ENCODE measurements around the gene HNRNPU. TPM values are rescaled to one million over a fixed set of nuclear protein-coding genes. Genes with fewer than 3 reads are reported as not detected.
A peak's percentile ranks its signal among the peaks of the same experiment; 100 is the strongest.

The HNRNPU gene
- total RNA-seq, 3 donors from 2014 or later, result 197 to 281 (median 260) TPM

- DNase-seq (no peak), ATAC-seq (no peak)
- no peak overlapping the region for H3K4me3 ChIP-seq
These were observed 32.2 kb upstream of the HNRNPU start for GRCh38 chr1:244896550-244896949.

GRCh38 chr1:244893836-244894235 is 29.5 kb upstream of the HNRNPU start:
- H3K9me3 ChIP-seq, result no peaks in the 10 kb centered on the region
- no peaks in the 10 kb centered on the region for H3K36me3 ChIP-seq (ENCODE audit: low read depth)
- ATAC-seq (no peak), DNase-seq (no peak)
- intact Hi-C loops (cut with DNase I, micrococcal nuclease), result no loop called here
- TF ChIP-seq CTCF (IDR thresholded peaks at IDR 0.05), result no peak
- no peaks in the 10 kb centered on the region for H3K4me1 ChIP-seq (ENCODE audit: low read depth)
- H3K4me3 ChIP-seq, result no peak overlapping the region

More at GRCh38 chr1:244896550-244896949, 32.2 kb upstream of the HNRNPU start:
- Histone ChIP-seq H3K4me1 (ENCODE audit: low read depth) (no peaks in the 10 kb centered on the region), H3K9me3 (no peaks in the 10 kb centered on the region), H3K36me3 (ENCODE audit: low read depth) (no peaks in the 10 kb centered on the region)
- intact Hi-C loops (cut with DNase I, micrococcal nuclease), result no loop called here
- no peak for TF ChIP-seq CTCF (IDR thresholded peaks at IDR 0.05)

DNA sequence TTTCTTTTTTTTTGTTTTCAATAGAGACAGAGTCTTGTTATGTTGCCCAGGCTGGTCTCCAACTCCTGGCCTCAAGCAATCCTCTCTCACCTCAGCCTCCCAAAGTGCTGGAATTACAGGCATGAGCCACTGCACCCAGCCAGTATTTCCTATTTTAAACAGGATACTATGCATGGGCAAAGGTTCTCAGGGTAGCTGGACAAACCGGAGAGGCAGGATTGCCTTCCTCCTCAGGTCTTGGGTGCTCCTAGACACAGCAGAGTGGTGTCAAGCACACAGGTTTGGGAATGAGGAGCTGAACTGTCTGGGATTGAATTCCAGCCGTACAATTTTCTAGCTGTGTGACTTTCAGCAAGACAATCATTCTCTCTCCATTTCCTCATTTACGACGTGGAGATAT is 22.9 kb upstream of the HNRNPU start:
- Histone ChIP-seq H3K4me1 (ENCODE audit: low read depth) (no peaks in the 10 kb centered on the region), H3K9me3 (no peaks in the 10 kb centered on the region), H3K4me3 (no peak overlapping the region), H3K36me3 (ENCODE audit: low read depth) (no peaks in the 10 kb centered on the region)
- TF ChIP-seq CTCF (IDR thresholded peaks at IDR 0.05), result no peak
- DNase-seq (peak in 1 of 3 donors; percentile 14), ATAC-seq (peak; percentile 51)
- intact Hi-C loops (cut with DNase I, micrococcal nuclease), result no loop called here

GRCh38 chr1:244881552-244882280 is 17.4 kb upstream of the HNRNPU start:
- no peak for TF ChIP-seq CTCF (IDR thresholded peaks at IDR 0.05)
- intact Hi-C loops (cut with DNase I, micrococcal nuclease), result no loop called here

GRCh38 chr1:244878681-244879080 is 14.3 kb upstream of the HNRNPU start:
- ATAC-seq (no peak), DNase-seq (no peak)
- no peak for TF ChIP-seq CTCF (IDR thresholded peaks at IDR 0.05)
- H3K36me3 ChIP-seq (ENCODE audit: low read depth), result no peaks in the 10 kb centered on the region
- intact Hi-C loops (cut with DNase I, micrococcal nuclease), result no loop called here
- H3K4me1 ChIP-seq (ENCODE audit: low read depth), result no peaks in the 10 kb centered on the region
- H3K4me3 ChIP-seq, result no peak overlapping the region
- H3K9me3 ChIP-seq, result no peaks in the 10 kb centered on the region

More at GRCh38 chr1:244881552-244882280, 17.4 kb upstream of the HNRNPU start:
- H3K4me1 ChIP-seq (ENCODE audit: low read depth), result no peaks in the 10 kb centered on the region
- H3K36me3 ChIP-seq (ENCODE audit: low read depth), result no peaks in the 10 kb centered on the region
- H3K4me3 ChIP-seq, result no peak overlapping the region
- ATAC-seq, result no peak
- no peak for DNase-seq
- H3K9me3 ChIP-seq, result no peaks in the 10 kb centered on the region

All from mucosa of descending colon (tissue), 3 donors.